SK-N-SH (cell line): ENCODE data around the gene CHI3L2. TPM values are rescaled to one million over a fixed set of nuclear protein-coding genes. Genes with fewer than 3 reads are reported as not detected.

Source experiments
- CTCF ChIA-PET: fragments of 300-600, 350-600 bp; formaldehyde crosslinking; extraction: SDS; loops from one replicate; lab custom pipeline; 2021; lab: Yijun Ruan, JAX
- POLR2A ChIA-PET: fragments of 350-600 bp; sonication (Branson Sonifier 250); formaldehyde crosslinking; extraction: SDS; loops from one replicate; lab custom pipeline; 2020; ENCODE audit warnings: antibody characterized with exemption, inconsistent platforms; lab: Yijun Ruan, JAX
- DNase-seq: peaks from one replicate; pipeline ENCODE4 v3.0.0; 2012
- H2AFZ ChIP-seq: fragments of 200-600 bp; sonication (generic); 2 replicates; pipeline ENCODE4 v1.8.1; 2016; ENCODE audit warnings: antibody characterized with exemption, mild to moderate bottlenecking, low read depth
- H3F3A ChIP-seq: fragments of 200-600 bp; sonication (generic); replicated peaks from 2 replicates; pipeline ENCODE3; 2016; ENCODE audit warnings: antibody characterized with exemption, mild to moderate bottlenecking; ENCODE audit not compliant: insufficient read depth
- H3K27ac ChIP-seq, 2 experiments: fragments of 200-500 bp in 1 of 2; fragments of 200-600 bp in 1 of 2; sonication (Bioruptor generic) in 1 of 2; sonication (generic), shearing (Covaris generic) in 1 of 2; 2 replicates each; pipeline versions ENCODE4 v1.5.1 to v1.6.1; 2014 to 2016; ENCODE audit warnings: low read depth in 2 of 2, inconsistent platforms in 1 of 2, low read length in 1 of 2, mild to moderate bottlenecking in 1 of 2, mixed read lengths in 1 of 2
- H3K27me3 ChIP-seq: fragments of 200-600 bp; sonication (generic), shearing (Covaris generic); 2 replicates; pipeline ENCODE4 v1.6.1; 2016; ENCODE audit warnings: mixed run types; ENCODE audit not compliant: insufficient read depth
- H3K36me3 ChIP-seq, 2 experiments: fragments of 200-500 bp in 1 of 2; fragments of 200-600 bp in 1 of 2; sonication (Bioruptor generic) in 1 of 2; sonication (generic) in 1 of 2; replicated peaks in 1 of 2; 2 replicates each; pipeline versions ENCODE3 to v1.5.1; 2014 to 2016; ENCODE audit warnings: low read length in 1 of 2, mild to moderate bottlenecking in 1 of 2; ENCODE audit not compliant: insufficient read depth in 2 of 2, control insufficient read depth in 1 of 2
- H3K4me1 ChIP-seq, 2 experiments: fragments of 200-500 bp in 1 of 2; fragments of 200-600 bp in 1 of 2; sonication (Bioruptor generic) in 1 of 2; sonication (generic), shearing (Covaris generic) in 1 of 2; 2 replicates each; pipeline versions ENCODE4 v1.5.1 to v1.6.1; 2014 to 2016; ENCODE audit warnings: low read depth in 1 of 2, low read length in 1 of 2, mixed run types in 1 of 2; ENCODE audit not compliant: insufficient read depth in 2 of 2, control insufficient read depth in 1 of 2
- H3K4me2 ChIP-seq: fragments of 200-600 bp; sonication (generic), shearing (Covaris generic); 2 replicates; pipeline ENCODE4 v1.6.1; 2017; ENCODE audit warnings: mixed run types
- H3K4me3 ChIP-seq, 2 experiments: fragments of 200-500 bp in 1 of 2; fragments of 200-600 bp in 1 of 2; sonication (Bioruptor generic) in 1 of 2; sonication (generic), shearing (Covaris generic) in 1 of 2; 2 replicates each; pipeline versions ENCODE4 v1.5.1 to v1.8.1; 2014 to 2016; ENCODE audit warnings: low read depth in 2 of 2, inconsistent platforms in 1 of 2, low read length in 1 of 2, mild to moderate bottlenecking in 1 of 2, mixed read lengths in 1 of 2, moderate library complexity in 1 of 2
- H3K79me2 ChIP-seq: fragments of 200-600 bp; sonication (generic); 2 replicates; pipeline ENCODE4 v1.8.1; 2017; ENCODE audit warnings: mild to moderate bottlenecking; ENCODE audit not compliant: insufficient read depth
- H3K9ac ChIP-seq: fragments of 200-600 bp; sonication (generic); 2 replicates; pipeline ENCODE4 v1.6.1; 2017; ENCODE audit warnings: mixed run types
- H3K9me2 ChIP-seq: fragments of 200-600 bp; sonication (generic); 2 replicates; pipeline ENCODE4 v1.6.1; 2017; ENCODE audit warnings: mixed run types
- H3K9me3 ChIP-seq: fragments of 200-600 bp; sonication (generic); 2 replicates; pipeline ENCODE4 v1.6.1; 2017; ENCODE audit warnings: mixed run types, mild to moderate bottlenecking, moderate library complexity
- H4K20me1 ChIP-seq: fragments of 200-600 bp; sonication (generic); 2 replicates; pipeline ENCODE4 v1.6.1; 2017; ENCODE audit warnings: mild to moderate bottlenecking, mixed run types; ENCODE audit not compliant: insufficient read depth
- CHD2 ChIP-seq: fragments of 150-350 bp; IDR thresholded peaks from 2 replicates; pipeline ENCODE4 v1.6.1; 2018; ENCODE audit warnings: low read length; ENCODE audit not compliant: partially characterized antibody
- ELF1 ChIP-seq: IDR thresholded peaks from 2 replicates; pipeline ENCODE4 v1.4.0; 2012
- FOSL2 ChIP-seq: IDR thresholded peaks from 2 replicates; pipeline ENCODE4 v1.4.0; 2012; ENCODE audit warnings: low read depth, mild to moderate bottlenecking, moderate library complexity, borderline replicate concordance
- FOXJ3 ChIP-seq: sonication (generic); formaldehyde crosslinking; IDR thresholded peaks from 2 replicates; pipeline ENCODE4 v1.5.1; 2020; ENCODE audit warnings: mild to moderate bottlenecking, missing genetic modification reagents
- GABPA ChIP-seq: IDR thresholded peaks from 2 replicates; pipeline ENCODE4 v1.4.0; 2012; ENCODE audit warnings: low read depth, mild to moderate bottlenecking
- MEF2A ChIP-seq: IDR thresholded peaks from 2 replicates; pipeline ENCODE4 v1.4.0; 2012; ENCODE audit warnings: low read depth, borderline replicate concordance
- MXI1 ChIP-seq: IDR thresholded peaks from 2 replicates; pipeline ENCODE4 v1.6.1; 2012; ENCODE audit warnings: mild to moderate bottlenecking, low read depth, low read length, improper control_type of control experiment
- NRF1 ChIP-seq: IDR thresholded peaks from 2 replicates; pipeline ENCODE4 v1.6.1; 2012; ENCODE audit warnings: low read depth, mild to moderate bottlenecking, low read length
- PBX3 ChIP-seq: IDR thresholded peaks from 2 replicates; pipeline ENCODE4; 2012
- RFX5 ChIP-seq: IDR thresholded peaks from 2 replicates; pipeline ENCODE4 v1.6.1; 2012; ENCODE audit warnings: mild to moderate bottlenecking, improper control_type of control experiment, low read length
- SIN3A ChIP-seq: IDR thresholded peaks from 2 replicates; pipeline ENCODE4 v1.6.1; 2012; ENCODE audit warnings: low read depth, mild to moderate bottlenecking, low read length, moderate library complexity, borderline replicate concordance
- ZBTB33 ChIP-seq: IDR thresholded peaks from 2 replicates; pipeline ENCODE4 v1.4.0; 2012; ENCODE audit warnings: low read depth, borderline replicate concordance
- WGBS: methylation state at CpG from one replicate; pipeline ENCODE4 v1.1.6; 2017; ENCODE audit warnings: low lambda C conversion rate; 5-methylcytosine and 5-hydroxymethylcytosine counted together
- polyA plus RNA-seq, 3 experiments: library from polyadenylated mRNA; depleted of rRNA; stranded (reverse); fragments of >200 nt; gene quantifications; 2 replicates each; pipeline ENCODE4 v1.2.3, GENCODE V29; 2012
- TF ChIP-seq, protein P1 (sequence below): fragments of 200-600 bp; sonication (generic); IDR thresholded peaks from 2 replicates; pipeline ENCODE4 v1.6.1; 2017; ENCODE audit warnings: antibody characterized with exemption, mild to moderate bottlenecking, moderate library complexity
- TF ChIP-seq, protein P2 (sequence below): fragments of 150-350 bp; IDR thresholded peaks from 2 replicates; pipeline ENCODE4 v1.6.1; 2016; ENCODE audit warnings: mild to moderate bottlenecking, low read depth, low read length
- TF ChIP-seq, protein P3 (sequence below): IDR thresholded peaks from 2 replicates; pipeline ENCODE4 v1.6.1; 2012; ENCODE audit warnings: mild to moderate bottlenecking, low read depth, low read length, moderate library complexity

CHI3L2 gene
- polyA plus RNA-seq, 1 of the 3 experiments (the other 2 are of a cell fraction), result 0.92 TPM

GRCh38 chr1:111256988-111257658 is 29.6 kb downstream of the CHI3L2 start:
- Histone ChIP-seq H3K9me3 (no peaks in the 10 kb centered on the region; the same call in 1 of the 2 replicates), H3F3A (no peaks in the 10 kb centered on the region), H3K4me1 (peaks cover 0 to 2% of the 10 kb centered on the region in 2 experiments; a peak in 1 of 4 replicates), H3K9ac (no peak overlapping the region), H3K4me3 (no peak overlapping the region), H4K20me1 (no peaks in the 10 kb centered on the region), H3K79me2 (no peaks in the 10 kb centered on the region), H3K27me3 (peaks cover 12% of the 10 kb centered on the region; the same call in 1 of the 2 replicates), H2AFZ (no peak overlapping the region), H3K27ac (no peak overlapping the region), H3K4me2 (no peak overlapping the region), H3K9me2 (no peaks in the 10 kb centered on the region), H3K36me3 (no peaks in the 10 kb centered on the region)
- POLR2A ChIA-PET, result no interaction called here
- 52% methylated on average over 8 of the region's 8 CpGs for WGBS
- TF ChIP-seq, protein P1, sequence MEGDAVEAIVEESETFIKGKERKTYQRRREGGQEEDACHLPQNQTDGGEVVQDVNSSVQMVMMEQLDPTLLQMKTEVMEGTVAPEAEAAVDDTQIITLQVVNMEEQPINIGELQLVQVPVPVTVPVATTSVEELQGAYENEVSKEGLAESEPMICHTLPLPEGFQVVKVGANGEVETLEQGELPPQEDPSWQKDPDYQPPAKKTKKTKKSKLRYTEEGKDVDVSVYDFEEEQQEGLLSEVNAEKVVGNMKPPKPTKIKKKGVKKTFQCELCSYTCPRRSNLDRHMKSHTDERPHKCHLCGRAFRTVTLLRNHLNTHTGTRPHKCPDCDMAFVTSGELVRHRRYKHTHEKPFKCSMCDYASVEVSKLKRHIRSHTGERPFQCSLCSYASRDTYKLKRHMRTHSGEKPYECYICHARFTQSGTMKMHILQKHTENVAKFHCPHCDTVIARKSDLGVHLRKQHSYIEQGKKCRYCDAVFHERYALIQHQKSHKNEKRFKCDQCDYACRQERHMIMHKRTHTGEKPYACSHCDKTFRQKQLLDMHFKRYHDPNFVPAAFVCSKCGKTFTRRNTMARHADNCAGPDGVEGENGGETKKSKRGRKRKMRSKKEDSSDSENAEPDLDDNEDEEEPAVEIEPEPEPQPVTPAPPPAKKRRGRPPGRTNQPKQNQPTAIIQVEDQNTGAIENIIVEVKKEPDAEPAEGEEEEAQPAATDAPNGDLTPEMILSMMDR, result no peak
- DNase-seq, result no peak
- CTCF ChIA-PET, result interaction anchor here (1.4 kb wide), 1 partner anchor 34 kb away, joined by 4 read pairs; no protein-coding TSS in a partner anchor

GRCh38 chr1:111267801-111268508 is 40.4 kb downstream of the CHI3L2 start:
- CTCF ChIA-PET, result interaction anchor here (0.6 to 1.3 kb wide), 3 partner anchors 9 to 124 kb away, joined by 3 to 4 read pairs (median 4); no protein-coding TSS in a partner anchor
- 13% methylated on average over 4 of the region's 4 CpGs for WGBS
- DNase-seq, result no peak
- TF ChIP-seq FOSL2 (no peak), SIN3A (no peak), ZBTB33 (no peak), GABPA (no peak), CHD2 (no peak), MXI1 (no peak), PBX3 (no peak), NRF1 (no peak), ELF1 (no peak), MEF2A (no peak), RFX5 (no peak), FOXJ3 (CRISPR knock-in tag) (no peak)
- TF ChIP-seq, protein P2, sequence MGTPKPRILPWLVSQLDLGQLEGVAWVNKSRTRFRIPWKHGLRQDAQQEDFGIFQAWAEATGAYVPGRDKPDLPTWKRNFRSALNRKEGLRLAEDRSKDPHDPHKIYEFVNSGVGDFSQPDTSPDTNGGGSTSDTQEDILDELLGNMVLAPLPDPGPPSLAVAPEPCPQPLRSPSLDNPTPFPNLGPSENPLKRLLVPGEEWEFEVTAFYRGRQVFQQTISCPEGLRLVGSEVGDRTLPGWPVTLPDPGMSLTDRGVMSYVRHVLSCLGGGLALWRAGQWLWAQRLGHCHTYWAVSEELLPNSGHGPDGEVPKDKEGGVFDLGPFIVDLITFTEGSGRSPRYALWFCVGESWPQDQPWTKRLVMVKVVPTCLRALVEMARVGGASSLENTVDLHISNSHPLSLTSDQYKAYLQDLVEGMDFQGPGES, result no peak
- TF ChIP-seq, protein P3, sequence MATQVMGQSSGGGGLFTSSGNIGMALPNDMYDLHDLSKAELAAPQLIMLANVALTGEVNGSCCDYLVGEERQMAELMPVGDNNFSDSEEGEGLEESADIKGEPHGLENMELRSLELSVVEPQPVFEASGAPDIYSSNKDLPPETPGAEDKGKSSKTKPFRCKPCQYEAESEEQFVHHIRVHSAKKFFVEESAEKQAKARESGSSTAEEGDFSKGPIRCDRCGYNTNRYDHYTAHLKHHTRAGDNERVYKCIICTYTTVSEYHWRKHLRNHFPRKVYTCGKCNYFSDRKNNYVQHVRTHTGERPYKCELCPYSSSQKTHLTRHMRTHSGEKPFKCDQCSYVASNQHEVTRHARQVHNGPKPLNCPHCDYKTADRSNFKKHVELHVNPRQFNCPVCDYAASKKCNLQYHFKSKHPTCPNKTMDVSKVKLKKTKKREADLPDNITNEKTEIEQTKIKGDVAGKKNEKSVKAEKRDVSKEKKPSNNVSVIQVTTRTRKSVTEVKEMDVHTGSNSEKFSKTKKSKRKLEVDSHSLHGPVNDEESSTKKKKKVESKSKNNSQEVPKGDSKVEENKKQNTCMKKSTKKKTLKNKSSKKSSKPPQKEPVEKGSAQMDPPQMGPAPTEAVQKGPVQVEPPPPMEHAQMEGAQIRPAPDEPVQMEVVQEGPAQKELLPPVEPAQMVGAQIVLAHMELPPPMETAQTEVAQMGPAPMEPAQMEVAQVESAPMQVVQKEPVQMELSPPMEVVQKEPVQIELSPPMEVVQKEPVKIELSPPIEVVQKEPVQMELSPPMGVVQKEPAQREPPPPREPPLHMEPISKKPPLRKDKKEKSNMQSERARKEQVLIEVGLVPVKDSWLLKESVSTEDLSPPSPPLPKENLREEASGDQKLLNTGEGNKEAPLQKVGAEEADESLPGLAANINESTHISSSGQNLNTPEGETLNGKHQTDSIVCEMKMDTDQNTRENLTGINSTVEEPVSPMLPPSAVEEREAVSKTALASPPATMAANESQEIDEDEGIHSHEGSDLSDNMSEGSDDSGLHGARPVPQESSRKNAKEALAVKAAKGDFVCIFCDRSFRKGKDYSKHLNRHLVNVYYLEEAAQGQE, result no peak

More at GRCh38 chr1:111267801-111268508, 40.4 kb downstream of the CHI3L2 start:
- Histone ChIP-seq H3K36me3 (no peaks in the 10 kb centered on the region), H3K4me3 (no peak overlapping the region), H3K9me3 (no peaks in the 10 kb centered on the region), H3K9me2 (no peaks in the 10 kb centered on the region), H3K27ac (no peak overlapping the region), H3K79me2 (no peaks in the 10 kb centered on the region), H3K9ac (no peak overlapping the region), H2AFZ (no peak overlapping the region), H3F3A (no peaks in the 10 kb centered on the region), H3K4me2 (no peak overlapping the region), H3K27me3 (peaks cover 24% of the 10 kb centered on the region; the same call in 1 of the 2 replicates), H4K20me1 (no peaks in the 10 kb centered on the region), H3K4me1 (no peaks in the 10 kb centered on the region)
- POLR2A ChIA-PET, result no interaction called here
